SK-N-SH treated with all-trans-retinoic acid at 6 μM for 48 hours (cell line): Measurements from ENCODE around the gene SMPD1.
A peak's percentile ranks its signal among the peaks of the same experiment; 100 is the strongest.

Source experiments
- ATAC-seq: fragments of 200-7000 bp; cut with Tn5 transposase; 3 replicates; pipeline ENCODE4 v1.9.1; 2020; ENCODE audit warnings: mild to moderate bottlenecking, moderate library complexity
- ARNTL ChIP-seq: fragments of 450-650 bp; formaldehyde crosslinking; IDR thresholded peaks from 2 replicates; pipeline ENCODE4 v1.5.0; 2020; ENCODE audit warnings: low read depth, mild to moderate bottlenecking, moderate library complexity, borderline replicate concordance
- BACH2 ChIP-seq: fragments of 250-450 bp; sonication (Bioruptor Pico); IDR thresholded peaks from 2 replicates; pipeline ENCODE4 v1.9.0; 2021; ENCODE audit warnings: mild to moderate bottlenecking, borderline replicate concordance
- CSRNP3 ChIP-seq: fragments of 250-450 bp; sonication (Bioruptor Pico); IDR thresholded peaks from 2 replicates; pipeline ENCODE4 v1.5.1; 2021; ENCODE audit warnings: mild to moderate bottlenecking, moderate library complexity
- ESRRG ChIP-seq: fragments of 250-450 bp; sonication (Bioruptor Pico); IDR thresholded peaks from 2 replicates; pipeline ENCODE4 v1.6.1; 2021; ENCODE audit warnings: mild to moderate bottlenecking
- GLIS3 ChIP-seq: fragments of 250-450 bp; sonication (Bioruptor Pico); IDR thresholded peaks from 2 replicates; pipeline ENCODE4 v1.5.0; 2020; ENCODE audit warnings: mild to moderate bottlenecking, moderate library complexity
- ISL1 ChIP-seq: fragments of 250-450 bp; sonication (Bioruptor Pico); IDR thresholded peaks from 2 replicates; pipeline ENCODE4 v2.1.2; 2022; ENCODE audit warnings: mild to moderate bottlenecking, moderate library complexity
- OSR1 ChIP-seq: fragments of 250-450 bp; sonication (Bioruptor Pico); IDR thresholded peaks from 2 replicates; pipeline ENCODE4 v1.8.0; 2022; ENCODE audit warnings: moderate library complexity, mild to moderate bottlenecking, inconsistent platforms
- POU6F1 ChIP-seq: fragments of 250-450 bp; sonication (Bioruptor Pico); IDR thresholded peaks from 2 replicates; pipeline ENCODE4 v1.8.0; 2021; ENCODE audit warnings: low read depth, mild to moderate bottlenecking, moderate library complexity, borderline replicate concordance
- SNAI2 ChIP-seq: fragments of 250-450 bp; sonication (Bioruptor Pico); IDR thresholded peaks from 2 replicates; pipeline ENCODE4 v1.5.0; 2020; ENCODE audit warnings: mild to moderate bottlenecking, moderate library complexity
- TCF4 ChIP-seq: fragments of 250-450 bp; sonication (Bioruptor Pico); IDR thresholded peaks from 2 replicates; pipeline ENCODE4 v1.8.0; 2021; ENCODE audit warnings: mild to moderate bottlenecking, moderate library complexity, borderline replicate concordance
- TOX ChIP-seq: fragments of 250-450 bp; sonication (Bioruptor Pico); IDR thresholded peaks from 2 replicates; pipeline ENCODE4 v1.8.0; 2021; ENCODE audit warnings: mild to moderate bottlenecking, moderate library complexity, borderline replicate concordance
- TSHZ2 ChIP-seq: fragments of 250-450 bp; sonication (Bioruptor Pico); IDR thresholded peaks from 2 replicates; pipeline ENCODE4 v1.5.0; 2020; ENCODE audit warnings: mild to moderate bottlenecking, moderate library complexity
- ZFP3 ChIP-seq: fragments of 250-450 bp; sonication (Bioruptor Pico); IDR thresholded peaks from 2 replicates; pipeline ENCODE4 v1.5.0; 2020; ENCODE audit warnings: mild to moderate bottlenecking, moderate library complexity
- ZNF565 ChIP-seq: fragments of 450-650 bp; formaldehyde crosslinking; conservative IDR thresholded peaks from 2 replicates; pipeline ENCODE4 v1.5.0; 2020; ENCODE audit warnings: low read depth, mild to moderate bottlenecking, moderate library complexity
- ZNF70 ChIP-seq: fragments of 450-650 bp; formaldehyde crosslinking; IDR thresholded peaks from 2 replicates; pipeline ENCODE4 v1.5.0; 2020; ENCODE audit warnings: mild to moderate bottlenecking, moderate library complexity
- ZNF8 ChIP-seq: fragments of 450-650 bp; formaldehyde crosslinking; IDR thresholded peaks from 2 replicates; pipeline ENCODE4 v1.5.0; 2020; ENCODE audit warnings: mild to moderate bottlenecking, moderate library complexity
- TF ChIP-seq, protein P1 (sequence below): fragments of 250-450 bp; sonication (Bioruptor Pico); IDR thresholded peaks from 2 replicates; pipeline ENCODE4 v1.5.1; 2020; ENCODE audit warnings: low read depth, mild to moderate bottlenecking, moderate library complexity
- TF ChIP-seq, protein P2 (sequence below): fragments of 250-450 bp; sonication (Bioruptor Pico); IDR thresholded peaks from 2 replicates; pipeline ENCODE4 v1.8.0; 2020; ENCODE audit warnings: mild to moderate bottlenecking, moderate library complexity, borderline replicate concordance

Gene SMPD1

GRCh38 chr11:6362873-6363678, 27.2 kb upstream of the SMPD1 start:
- peak; percentile 100 for ATAC-seq
- TF ChIP-seq OSR1 (CRISPR knock-in tag) (no peak), TOX (CRISPR knock-in tag) (no peak), POU6F1 (CRISPR knock-in tag) (no peak), ZNF8 (CRISPR knock-in tag) (no peak), ZFP3 (no peak), TCF4 (CRISPR knock-in tag) (no peak), SNAI2 (CRISPR knock-in tag) (no peak), ISL1 (CRISPR knock-in tag) (no peak)
- TF ChIP-seq, protein P1, sequence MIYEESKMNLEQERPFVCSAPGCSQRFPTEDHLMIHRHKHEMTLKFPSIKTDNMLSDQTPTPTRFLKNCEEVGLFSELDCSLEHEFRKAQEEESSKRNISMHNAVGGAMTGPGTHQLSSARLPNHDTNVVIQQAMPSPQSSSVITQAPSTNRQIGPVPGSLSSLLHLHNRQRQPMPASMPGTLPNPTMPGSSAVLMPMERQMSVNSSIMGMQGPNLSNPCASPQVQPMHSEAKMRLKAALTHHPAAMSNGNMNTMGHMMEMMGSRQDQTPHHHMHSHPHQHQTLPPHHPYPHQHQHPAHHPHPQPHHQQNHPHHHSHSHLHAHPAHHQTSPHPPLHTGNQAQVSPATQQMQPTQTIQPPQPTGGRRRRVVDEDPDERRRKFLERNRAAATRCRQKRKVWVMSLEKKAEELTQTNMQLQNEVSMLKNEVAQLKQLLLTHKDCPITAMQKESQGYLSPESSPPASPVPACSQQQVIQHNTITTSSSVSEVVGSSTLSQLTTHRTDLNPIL: no peak
- TF ChIP-seq, all 23 proteins: peak for 0

GRCh38 chr11:6365659-6366058, 24.6 kb upstream of the SMPD1 start:
- TF ChIP-seq ZFP3 (no peak), OSR1 (CRISPR knock-in tag) (no peak), ZNF70 (CRISPR knock-in tag) (no peak), GLIS3 (CRISPR knock-in tag) (no peak), TCF4 (CRISPR knock-in tag) (no peak), ESRRG (CRISPR knock-in tag) (no peak), ISL1 (CRISPR knock-in tag) (no peak), ZNF8 (CRISPR knock-in tag) (no peak), SNAI2 (CRISPR knock-in tag) (no peak), ARNTL (CRISPR knock-in tag) (no peak), TOX (CRISPR knock-in tag) (no peak), CSRNP3 (CRISPR knock-in tag) (no peak)
- TF ChIP-seq, protein P2, sequence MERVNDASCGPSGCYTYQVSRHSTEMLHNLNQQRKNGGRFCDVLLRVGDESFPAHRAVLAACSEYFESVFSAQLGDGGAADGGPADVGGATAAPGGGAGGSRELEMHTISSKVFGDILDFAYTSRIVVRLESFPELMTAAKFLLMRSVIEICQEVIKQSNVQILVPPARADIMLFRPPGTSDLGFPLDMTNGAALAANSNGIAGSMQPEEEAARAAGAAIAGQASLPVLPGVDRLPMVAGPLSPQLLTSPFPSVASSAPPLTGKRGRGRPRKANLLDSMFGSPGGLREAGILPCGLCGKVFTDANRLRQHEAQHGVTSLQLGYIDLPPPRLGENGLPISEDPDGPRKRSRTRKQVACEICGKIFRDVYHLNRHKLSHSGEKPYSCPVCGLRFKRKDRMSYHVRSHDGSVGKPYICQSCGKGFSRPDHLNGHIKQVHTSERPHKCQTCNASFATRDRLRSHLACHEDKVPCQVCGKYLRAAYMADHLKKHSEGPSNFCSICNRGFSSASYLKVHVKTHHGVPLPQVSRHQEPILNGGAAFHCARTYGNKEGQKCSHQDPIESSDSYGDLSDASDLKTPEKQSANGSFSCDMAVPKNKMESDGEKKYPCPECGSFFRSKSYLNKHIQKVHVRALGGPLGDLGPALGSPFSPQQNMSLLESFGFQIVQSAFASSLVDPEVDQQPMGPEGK (CRISPR knock-in tag): no peak
- no peak for ATAC-seq

DNA sequence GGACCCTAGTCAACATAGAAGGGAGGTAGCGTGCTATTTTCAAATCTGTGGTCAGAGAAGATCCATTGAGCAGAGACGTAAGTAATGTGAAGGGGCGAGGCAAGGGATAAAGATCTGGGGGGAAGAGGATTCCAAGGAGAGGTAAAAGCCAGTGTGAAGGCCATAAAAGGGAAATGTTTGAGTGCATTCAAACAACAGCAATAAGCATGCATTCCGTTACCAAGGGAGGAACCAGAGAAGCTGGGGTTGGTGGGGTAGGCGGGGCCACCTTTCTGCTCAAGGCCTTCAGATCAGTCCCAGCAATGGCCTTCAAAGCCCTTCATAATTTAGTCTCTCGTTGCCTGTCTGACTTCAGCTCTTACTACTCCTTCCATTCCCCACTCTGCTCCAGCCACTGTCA, 18.4 kb upstream of the SMPD1 start:
- no peak for TF ChIP-seq ISL1 (CRISPR knock-in tag)
- no peak for TF ChIP-seq ZNF565 (CRISPR knock-in tag)
- TF ChIP-seq TSHZ2: no peak
- TF ChIP-seq ZNF70 (CRISPR knock-in tag): no peak
- TF ChIP-seq BACH2 (CRISPR knock-in tag): no peak
- ATAC-seq: no peak
